ENCODE data around the gene HYCC1.
A peak's percentile ranks its signal among the peaks of the same experiment; 100 is the strongest.
"Not testable (repeated sequence)": the region's sequence is repeated elsewhere in the genome, so short reads cannot be mapped to it uniquely, and the experiment has no call there.

Gene HYCC1

DNA sequence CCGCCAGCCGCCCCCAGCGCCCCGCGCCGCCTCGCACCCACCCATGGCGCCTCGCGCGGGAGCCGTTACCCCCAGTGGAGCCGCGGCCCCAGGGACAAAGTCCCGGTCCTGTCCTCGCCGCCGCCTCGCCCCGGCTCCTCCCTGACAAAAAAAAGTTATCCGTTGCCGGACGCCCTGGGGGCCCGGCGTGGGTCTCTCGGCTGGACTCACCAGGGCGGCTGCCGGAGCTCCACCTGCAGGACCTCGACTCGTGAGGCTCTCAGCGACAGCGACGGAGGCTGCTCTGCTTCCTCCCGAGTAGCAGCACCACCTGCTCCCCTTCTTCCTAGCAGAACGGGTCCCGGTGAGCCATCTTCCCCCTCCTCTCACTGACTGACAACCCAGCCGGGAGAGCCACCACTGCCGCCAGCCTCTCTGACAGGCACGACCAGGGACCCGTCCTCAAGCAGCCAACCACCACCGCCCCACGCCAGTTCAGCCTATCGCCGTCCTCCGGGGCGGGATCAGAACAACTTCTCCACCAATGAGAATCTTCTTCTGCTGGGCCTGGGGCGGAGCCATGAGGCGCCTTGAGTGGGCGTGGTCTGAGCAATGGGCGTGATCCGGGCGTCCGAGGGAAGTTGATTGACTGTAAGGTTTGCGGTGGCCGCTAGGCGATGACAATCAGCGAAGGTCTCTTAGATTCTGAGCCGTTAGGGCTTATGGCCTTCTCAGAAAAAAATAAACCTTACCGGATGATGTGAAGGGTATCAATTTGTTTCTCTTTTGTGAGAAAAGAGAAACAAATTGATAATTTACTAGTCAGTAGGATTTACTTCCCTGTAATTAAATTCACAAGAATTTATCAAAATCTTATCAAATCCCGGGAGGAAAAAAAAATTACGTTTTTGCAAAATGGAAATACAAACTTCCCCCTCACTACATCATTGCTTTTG lies at the start of gene HYCC1:
HYCC1 (minus strand) TSS at position 416 of the 935 bp plus-strand sequence. CDS start 23,019 bp downstream, outside the sequence.
- DNase-seq = peak; percentile 96 to 97 (median 96)

DNA sequence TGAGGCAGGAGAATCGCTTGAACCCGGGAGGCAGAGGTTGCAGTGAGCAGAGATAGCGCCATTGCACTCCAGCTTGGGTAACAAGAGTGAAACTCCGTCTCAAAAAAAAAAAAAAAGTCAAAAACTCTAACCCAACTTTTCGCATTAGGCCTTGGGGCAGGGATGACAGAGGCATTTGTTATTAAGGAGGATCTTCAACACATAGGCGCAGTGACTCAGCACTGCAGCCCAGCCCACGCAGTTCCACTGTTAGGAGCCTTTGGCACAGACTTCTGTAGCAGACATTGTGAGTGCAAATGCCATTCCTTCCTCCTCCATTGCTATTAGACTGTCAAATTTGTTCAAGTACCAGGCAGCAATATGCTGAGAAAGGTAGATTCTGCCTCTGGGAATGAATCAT lies 48.5 kb upstream of the HYCC1 start:
- DNase-seq = no peak

DNA sequence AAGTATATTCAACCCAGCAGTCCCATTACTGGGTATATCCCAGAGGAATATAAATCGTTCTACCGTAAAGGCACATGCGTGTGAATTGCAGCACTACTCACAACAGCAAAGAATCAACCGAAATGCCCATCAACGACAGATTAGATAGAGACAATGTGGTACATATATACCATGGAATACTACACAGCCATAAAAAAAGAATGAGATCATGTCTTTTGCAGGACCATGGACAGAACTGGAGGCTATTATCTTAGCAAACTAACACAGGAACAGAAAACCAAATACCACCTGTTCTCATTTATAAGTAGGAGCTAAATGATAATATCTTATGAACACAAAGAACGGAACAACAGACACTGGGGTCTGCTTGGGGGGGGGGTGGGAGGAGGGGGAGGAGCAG lies 47.4 kb upstream of the HYCC1 start:
- no peak for DNase-seq

DNA sequence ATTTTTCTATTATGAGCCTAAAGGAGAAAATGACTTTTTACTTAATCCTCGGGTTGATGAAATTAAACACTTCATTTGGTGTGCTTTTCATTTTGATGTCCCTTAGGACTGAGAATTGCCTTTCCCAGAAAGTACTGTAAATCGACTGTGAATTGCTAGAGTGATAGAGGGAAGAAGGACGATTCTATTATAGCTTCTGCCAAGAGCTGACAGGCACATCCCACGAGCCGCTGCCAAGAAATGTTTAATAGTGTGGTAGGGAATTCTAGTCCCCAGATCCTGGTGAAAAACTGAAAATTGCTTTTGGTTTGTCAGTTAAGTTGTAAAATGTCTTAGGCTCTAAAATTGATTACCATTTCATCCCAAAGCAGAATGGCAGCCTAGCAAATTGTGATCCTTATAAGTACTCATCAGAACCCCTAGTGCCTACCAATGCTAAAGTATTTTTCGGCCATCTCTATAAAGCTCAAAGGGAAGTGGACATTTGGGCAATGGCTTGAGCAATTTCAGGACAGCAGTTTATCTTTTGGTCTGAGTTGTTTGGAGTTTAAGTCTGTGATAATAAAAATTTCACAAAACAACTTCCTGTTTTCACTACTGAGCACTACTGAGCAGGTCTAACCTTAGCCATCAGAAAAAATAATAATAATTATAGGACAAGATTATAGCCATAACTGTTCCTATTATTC lies 44.6 kb upstream of the HYCC1 start:
- no peak for DNase-seq

DNA sequence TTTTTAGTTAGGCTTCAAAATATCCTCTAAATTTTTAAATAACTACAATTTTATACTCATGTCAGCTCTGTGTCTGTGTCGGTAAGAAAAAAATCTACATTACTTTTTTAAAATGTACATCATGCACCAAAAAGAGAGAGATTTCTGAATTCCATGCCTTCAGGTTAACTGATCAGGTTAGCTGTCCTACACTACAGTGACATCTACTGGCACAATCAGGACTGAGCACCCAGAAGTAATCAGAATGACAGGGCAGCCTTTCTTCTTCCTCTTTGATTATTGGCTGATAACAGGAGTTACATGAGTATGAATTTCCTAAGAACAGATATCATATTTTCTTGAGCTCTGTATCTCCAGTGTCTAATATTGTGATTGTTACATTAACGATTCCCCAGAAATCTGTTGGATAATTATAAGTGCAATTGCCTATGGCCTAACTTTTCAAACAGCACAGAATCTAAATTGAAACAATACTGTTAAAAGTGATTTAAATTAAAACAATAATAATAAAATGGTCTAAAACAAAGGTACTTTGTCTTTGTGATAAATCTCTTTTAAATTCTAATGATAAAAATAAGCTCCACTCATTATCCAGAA lies 41.8 kb upstream of the HYCC1 start:
- DNase-seq = peak in 3 of 4 experiments; percentile 3 to 10 (median 8)

DNA sequence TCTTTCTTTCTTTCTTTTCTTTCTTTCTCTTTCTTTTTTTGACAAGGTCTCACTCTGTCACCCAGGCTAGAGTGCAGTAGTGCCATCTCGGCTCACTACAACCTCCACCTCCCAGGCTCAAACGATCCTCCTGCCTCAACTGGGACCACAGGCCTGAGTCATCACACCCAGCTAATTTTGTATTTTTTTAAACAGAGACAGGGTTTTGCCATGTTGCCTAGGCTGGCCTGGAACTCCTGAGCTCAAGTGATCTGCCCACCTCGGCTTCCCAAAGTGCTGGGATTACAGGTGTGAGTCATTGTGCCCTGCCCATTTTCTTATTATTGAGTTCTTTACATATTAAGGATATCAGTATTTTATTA lies 37.2 kb upstream of the HYCC1 start:
- not testable (repeated sequence) for DNase-seq

DNA sequence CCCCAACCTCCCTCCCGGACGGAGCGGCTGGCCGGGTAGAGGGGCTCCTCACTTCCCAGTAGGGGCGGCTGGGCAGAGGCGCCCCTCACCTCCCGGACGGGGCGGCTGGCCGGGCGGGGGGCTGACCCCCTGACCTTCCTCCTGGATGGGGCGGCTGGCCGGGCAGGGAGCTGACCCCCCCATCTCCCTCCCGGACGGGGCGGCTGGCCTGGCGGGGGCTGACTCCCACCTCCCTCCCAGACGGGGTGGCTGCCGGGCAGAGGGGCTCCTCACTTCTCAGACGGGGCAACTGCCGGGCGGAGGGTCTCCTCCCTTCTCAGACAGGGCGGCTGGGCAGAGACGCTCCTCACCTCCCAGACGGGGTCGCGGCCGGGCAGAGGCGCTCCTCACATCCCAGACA lies 32.4 kb upstream of the HYCC1 start:
- not testable (repeated sequence) for DNase-seq

DNA sequence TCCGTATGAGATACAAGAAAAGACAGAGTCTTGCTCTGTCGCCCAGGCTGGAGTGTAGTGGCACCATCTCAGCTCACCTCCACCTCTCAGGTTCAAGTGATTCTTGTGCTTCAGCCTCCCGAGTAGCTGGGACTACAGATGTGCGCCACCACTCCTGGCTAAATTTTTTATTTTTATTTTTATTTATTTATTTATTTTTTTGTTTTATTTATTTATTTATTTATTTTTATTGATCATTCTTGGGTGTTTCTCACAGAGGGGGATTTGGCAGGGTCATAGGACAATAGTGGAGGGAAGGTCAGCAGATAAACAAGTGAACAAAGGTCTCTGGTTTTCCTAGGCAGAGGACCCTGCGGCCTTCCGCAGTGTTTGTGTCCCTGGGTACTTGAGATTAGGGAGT lies 31.2 kb upstream of the HYCC1 start:
- DNase-seq = not testable (repeated sequence)

DNA sequence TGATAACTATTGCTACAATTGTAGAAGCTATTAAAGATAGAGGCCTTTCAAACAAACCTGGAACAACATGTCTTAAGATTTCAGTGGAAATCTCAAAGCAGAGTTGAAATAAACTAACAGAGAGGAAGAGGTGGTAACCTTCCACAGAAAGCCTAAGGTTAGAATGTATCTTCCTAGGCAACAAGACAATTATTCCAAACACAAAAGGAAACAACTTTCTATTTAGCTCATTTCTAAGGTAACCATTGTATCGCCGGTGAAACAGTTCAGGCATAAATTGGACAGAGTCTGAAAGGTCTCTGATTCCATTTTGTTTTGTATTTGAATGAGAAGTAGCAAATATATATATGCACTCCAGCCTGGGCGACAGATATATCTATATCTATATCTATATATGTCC lies 30.7 kb upstream of the HYCC1 start:
- DNase-seq = no peak

DNA sequence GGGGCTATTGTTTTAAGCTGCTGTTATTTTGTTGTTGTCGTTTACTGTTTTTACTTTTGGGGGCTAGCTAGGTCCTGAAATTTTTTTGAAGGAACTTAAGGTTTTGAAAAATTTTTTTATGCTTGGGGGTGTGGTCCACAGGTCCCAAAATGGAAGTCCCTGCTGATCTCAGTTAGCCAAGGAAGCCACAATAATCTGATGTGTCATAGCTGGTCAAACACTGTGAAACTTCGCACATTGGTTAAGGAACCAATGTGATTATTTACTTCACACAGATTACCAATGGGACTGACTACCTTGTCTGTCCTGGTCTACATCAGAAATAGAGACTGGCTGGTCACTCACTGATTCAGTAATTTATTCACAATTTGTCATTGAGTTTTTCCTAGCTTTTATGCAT lies 29.5 kb upstream of the HYCC1 start:
- DNase-seq = no peak

DNA sequence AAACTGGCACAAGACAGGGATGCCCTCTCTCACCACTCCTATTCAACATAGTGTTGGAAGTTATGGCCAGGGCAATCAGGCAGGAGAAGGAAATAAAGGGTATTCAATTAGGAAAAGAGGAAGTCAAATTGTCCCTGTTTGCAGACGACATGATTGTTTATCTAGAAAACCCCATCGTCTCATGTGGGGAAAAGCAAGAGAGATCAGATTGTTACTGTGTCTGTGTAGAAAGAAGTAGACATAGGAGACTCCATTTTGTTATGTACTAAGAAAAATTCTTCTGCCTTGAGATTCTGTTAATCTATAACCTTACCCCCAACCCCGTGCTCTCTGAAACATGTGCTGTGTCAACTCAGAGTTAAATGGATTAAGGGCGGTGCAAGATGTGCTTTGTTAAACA lies 25.7 kb upstream of the HYCC1 start:
- not testable (repeated sequence) for DNase-seq

DNA sequence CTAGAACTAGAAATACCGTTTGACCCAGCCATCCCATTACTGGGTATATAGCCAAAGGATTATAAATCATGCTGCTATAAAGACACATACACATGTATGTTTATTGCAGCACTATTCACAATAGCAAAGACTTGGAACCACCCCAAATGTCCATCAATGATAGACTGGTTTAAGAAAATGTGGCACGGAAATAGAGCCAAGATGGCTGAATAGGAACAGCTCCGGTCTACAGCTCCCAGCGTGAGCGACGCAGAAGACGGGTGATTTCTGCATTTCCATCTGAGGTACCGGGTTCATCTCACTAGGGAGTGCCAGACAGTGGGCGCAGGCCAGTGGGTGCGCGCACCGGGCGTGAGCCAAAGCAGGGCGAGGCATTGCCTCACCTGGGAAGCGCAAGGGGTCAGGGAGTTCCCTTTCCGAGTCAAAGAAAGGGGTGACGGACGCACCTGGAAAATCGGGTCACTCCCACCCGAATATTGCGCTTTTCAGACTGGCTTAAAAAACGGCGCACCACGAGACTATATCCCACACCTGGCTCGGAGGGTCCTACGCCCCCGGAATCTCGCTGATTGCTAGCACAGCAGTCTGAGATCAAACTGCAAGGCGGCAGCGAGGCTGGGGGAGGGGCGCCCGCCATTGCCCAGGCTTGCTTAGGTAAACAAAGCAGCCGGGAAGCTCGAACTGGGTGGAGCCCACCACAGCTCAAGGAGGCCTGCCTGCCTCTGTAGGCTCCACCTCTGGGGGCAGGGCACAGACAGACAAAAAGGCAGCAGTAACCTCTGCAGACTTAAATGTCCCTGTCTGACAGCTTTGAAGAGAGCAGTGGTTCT lies 21.8 kb upstream of the HYCC1 start:
- DNase-seq = not testable (repeated sequence)

DNA sequence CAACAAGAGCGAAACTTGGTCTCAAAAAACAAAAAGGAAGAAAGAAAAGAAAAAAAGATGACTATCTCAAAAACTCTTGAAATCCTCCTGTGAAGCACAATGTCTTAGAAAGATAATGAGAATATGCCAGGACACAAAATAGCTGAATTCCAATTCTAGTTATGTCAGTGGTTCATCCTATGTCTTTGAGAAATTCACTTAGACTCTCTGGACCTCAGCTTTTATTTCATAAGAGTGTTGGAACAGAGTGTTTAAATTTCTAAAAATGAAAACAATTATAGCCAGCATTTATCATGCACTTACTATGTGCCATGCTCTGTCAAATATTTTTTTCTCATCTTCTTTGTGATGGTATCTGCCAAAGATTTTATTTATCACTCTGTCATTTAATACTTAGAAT lies 13.3 kb upstream of the HYCC1 start:
- no peak for DNase-seq

DNA sequence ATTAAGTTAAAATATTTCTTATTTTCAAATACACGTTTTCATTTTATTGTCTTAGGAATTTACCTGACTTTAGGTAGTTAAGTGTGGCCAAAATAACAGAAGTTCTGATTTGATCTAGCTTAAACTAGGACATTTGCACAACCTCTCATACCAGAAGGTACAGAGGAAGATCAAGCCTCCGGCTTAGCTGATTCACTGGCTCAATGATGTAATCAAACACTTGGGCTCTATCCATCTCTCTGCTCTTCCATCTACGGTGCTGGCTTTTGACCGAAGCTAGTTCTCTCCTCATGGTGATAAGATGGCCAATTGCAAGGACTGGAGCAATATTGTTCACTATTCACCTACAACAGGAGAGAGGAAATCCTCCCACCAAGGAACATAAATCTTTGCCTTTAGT lies 12.2 kb upstream of the HYCC1 start:
- no peak for DNase-seq

DNA sequence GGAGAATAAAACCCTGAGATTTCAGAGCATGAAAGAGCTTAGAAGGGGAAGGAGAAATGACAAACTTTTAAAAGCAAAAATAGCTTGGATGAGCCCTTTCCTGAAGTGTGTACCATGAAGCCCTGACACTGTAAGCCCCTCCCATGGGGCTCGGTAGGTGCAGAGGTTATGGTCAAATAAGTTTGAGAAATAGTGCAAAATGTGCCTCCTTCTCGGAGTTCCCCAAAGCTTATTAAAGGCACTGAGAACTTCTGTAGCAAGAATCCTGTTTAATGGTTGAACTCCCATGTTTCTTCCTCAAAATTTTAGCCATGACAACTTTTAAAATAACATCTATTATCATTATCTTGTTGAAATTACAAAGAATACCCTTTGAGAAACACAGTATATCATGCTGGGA lies 10.5 kb upstream of the HYCC1 start:
- no peak for DNase-seq

DNA sequence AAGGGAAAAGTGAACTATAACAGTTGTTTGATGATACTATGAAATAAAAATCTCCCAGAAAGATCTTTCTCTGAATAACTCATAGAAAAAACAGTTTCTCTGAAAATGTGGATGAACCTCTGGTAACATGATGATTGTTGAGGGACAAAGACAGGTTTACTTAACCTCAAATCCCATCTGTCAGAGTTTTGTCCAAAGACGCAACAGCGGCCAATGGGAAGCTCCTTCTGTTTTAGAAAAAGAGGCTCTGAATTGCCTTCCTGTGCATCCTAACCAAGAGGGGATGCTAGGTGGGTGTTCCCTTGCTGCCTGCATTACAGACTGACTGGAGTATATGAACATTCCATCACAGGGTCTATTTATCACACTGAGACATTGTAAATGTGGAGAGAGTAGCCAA lies 8.9 kb upstream of the HYCC1 start:
- no peak for DNase-seq

DNA sequence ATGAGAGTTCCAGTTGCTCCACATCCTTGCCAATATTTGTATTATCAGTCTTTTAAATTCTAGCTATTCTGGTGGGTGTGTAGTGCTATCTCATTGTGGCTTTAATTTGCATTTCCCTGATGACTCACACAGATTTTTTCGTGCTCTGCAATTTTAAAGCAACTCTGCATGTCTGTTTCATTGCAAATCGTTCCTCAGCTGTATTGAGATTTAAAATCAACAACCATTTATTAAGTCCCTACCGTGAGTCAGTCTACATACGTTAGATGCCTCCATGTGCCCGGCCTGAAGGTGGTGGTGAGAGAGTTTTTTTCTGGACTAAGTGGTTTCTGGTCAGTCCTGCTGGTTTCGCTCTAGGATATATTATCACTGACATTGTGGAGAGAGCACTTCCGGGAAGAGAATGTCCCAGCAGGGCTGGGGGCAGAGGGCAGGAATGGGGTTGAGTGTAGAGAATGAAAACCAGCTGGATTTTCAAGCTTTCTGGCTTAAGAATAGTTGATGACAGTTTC lies 8.4 kb upstream of the HYCC1 start:
- no peak for DNase-seq

DNA sequence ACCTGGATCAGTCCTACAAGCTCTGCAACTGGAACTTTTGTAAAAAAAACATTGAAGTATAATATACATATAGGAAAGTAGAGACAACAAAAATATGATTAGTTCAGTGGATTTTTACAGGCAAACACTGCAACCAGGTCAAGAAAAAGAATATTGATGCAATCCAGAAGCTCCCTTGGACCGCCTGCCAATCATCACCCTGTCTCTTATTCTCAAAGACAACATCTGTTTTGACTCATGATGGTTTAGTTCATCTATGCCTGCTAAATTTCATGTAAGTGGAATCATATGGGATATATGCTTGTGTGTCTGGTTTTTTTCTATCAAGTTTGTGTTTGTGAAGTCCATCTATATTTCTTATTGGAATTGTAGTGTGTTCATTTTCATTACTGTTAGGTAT lies 7.7 kb upstream of the HYCC1 start:
- no peak for DNase-seq

DNA sequence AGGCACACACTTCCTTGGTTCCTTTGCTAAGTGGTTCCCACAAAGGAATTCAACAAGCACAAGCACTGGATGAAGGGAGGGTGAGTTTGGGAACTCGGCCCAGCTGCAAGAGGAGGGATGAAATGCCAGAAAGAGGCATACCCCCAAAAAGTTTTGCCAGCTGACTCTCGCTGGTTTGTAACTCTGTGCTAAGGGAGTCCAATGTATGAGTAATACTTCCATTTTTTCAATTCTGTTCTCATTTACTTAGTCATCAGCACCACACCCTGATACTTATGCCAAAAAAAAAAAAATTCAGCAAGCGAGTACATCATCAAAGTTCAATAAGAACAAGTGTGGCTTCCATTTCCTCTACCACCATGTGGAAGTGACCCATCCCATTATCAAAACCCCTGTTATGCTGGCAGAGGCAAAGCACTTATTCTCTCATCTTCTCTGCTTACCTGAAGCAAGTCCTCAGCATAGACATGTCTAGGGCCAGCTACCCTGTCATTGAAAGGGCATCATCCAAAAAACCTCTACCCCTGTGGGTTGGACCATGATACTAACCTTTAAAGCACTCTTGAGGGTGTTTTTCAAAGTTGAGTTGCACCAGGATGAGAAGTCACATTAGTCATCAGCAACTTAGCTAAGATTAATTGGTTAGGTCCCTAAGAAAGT lies 6.9 kb upstream of the HYCC1 start:
- no peak for DNase-seq

DNA sequence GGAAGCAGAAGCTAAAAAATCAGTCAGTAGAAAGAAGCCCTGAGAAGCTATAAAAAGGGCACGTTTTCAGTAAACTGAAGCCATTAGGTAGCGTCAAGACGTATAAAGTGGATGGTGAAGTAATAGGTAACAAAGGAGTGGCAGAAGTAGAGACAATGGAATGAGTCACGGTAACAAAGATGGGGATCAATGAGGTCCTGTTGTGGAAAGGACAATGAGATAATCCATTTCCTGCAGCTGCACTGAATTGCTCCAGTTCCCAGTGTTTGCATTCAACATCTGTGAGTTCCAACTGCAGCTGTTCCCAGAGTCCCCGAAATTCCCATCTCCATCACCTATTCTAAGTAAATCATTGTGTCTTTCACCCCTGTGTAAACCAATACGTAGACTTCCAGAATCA lies 4.8 kb upstream of the HYCC1 start:
- DNase-seq = no peak

DNA sequence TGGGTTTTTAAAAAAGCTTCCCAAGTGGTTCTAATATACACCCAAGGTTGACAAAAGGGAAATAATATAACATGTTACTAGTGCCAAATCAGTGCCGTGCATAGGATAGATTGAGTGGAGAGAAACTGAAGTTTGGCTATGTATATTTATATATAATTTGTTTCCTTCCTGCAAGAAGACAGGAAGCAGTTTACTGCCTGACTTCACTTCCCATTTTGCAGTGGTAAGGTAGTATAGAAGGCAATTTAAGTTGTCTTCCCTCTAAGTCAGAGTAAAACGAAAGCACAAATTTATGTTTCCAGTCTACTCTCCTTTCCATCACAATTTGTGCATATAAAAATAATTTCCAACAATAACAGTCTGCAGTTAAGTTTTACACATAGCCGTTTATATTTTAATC lies 3.4 kb upstream of the HYCC1 start:
- no peak for DNase-seq
